GM18873 (cell line): ENCODE results near the gene GXYLT2.
"Not testable (repeated sequence)": the region's sequence is repeated elsewhere in the genome, so short reads cannot be mapped to it uniquely, and the experiment has no call there.

ENCODE experiments used
- ATAC-seq: cut with Tn5 transposase; IDR thresholded peaks from one replicate; pipeline ENCODE4 v1.9.1; 2021; ENCODE audit warnings: mild to moderate bottlenecking, moderate library complexity, moderate number of reproducible peaks; ENCODE audit not compliant: unreplicated experiment, low FRiP score

Gene GXYLT2

DNA sequence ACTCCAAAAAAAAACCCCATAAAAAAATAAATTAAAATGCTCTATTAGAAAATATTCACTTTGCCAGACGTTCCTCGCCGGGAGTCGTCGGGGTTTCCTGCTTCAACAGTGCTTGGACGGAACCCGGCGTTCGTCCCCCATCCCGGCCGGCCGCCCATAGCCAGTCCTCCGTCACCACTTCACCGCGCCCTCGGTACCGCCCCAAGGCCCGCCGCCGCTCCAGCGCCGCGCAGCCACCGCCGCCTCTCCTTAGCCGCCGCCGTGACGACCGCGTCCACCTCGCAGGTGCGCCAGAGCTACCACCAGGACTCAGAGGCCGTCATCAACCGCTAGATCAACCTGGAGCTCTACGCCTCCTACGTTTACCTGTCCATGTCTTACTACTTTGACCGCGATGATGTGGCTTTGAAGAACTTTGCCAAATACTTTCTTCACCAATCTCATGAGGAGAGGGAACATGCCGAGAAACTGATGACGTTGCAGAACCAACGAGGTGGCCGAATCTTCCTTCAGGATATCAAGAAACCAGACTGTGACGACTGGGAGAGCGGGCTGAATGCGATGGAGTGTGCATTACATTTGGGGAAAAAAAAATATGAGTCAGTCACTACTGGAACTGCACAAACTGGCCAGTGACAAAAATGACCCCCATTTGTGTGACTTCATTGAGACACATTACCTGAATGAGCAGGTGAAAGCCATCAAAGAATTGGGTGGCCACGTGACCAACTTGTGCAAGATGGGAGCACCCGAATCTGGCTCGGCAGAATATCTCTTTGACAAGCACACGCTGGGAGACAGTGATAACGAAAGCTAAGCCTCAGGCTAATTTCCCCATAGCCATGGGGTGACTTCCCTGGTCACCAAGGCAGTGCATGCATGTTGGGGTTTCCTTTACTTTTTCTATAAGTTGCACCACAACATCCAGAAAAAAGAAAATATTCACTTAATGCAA lies 41.2 kb downstream of the GXYLT2 start:
- ATAC-seq = not testable (repeated sequence)

DNA sequence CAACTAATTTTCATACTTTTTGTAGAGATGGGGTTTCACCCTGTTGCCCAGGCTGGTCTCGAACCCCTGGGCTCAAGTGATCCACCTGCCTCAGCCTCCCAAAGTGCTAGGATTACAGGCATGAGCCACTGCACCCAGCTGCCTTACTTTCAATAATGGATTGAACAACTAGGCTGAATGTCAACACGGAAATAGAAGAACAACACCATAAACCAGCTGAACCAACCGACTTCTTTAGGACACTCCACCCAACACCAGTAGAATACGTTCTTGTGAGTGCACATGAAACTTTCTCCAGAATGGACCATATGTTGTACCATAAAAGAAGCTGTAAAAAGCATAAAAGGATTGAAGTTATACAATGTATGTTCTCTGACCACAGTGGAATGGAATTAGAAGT lies 42.9 kb downstream of the GXYLT2 start:
- ATAC-seq = no peak

DNA sequence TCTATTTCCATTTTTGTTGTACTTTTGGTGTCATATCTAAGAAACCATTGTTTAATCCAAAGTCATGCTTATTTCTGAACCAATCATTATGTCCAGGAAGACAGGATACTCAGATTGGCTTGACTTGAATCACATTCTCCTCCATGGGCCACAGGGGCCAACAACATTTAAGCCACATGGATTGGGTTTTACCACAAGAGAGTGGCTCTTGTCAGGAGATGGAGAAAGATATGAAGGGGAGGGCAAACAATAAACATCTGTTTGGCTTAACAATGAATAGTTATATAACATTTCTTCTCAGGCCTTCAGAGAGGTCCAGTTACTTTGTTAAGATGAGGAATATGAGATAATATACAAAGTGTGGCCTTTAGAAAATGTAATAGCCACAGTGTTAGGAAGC lies 44.6 kb downstream of the GXYLT2 start:
- ATAC-seq = no peak

DNA sequence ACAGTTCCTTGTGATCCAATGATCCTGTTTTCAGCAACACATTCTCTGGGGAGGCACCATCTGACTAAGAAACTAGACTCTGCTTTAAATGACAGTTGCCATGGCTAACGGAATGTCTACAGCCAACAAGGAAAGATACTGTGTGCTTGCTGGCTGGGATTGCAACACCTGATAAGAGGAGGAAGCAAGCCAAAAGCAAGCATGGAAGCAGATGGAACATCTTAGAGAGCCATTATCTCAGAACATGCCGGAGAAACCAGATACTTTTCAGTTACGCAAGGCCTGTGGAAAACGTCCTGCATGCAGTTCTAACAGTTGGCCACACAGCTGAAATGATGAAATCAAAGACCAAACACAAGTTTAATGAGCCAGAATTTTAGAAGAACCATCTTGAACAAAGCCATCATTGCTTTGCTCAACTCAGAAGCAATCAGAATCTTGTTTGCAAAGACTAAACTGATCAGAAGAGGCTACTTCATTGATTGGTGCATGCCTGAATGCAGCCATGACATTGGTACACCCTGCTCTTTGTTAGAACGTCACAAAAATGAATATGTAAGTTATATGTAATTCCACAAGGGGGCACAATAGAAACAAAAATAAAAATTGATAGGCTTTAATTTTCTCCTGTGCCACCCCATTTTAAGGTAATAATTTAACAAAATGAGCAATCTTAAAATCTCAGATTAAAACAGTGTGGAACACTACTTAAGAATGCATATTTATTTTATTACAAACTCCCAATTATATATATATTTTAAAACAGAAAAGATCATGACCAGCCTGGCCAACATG lies 50.8 kb downstream of the GXYLT2 start:
- ATAC-seq = no peak

DNA sequence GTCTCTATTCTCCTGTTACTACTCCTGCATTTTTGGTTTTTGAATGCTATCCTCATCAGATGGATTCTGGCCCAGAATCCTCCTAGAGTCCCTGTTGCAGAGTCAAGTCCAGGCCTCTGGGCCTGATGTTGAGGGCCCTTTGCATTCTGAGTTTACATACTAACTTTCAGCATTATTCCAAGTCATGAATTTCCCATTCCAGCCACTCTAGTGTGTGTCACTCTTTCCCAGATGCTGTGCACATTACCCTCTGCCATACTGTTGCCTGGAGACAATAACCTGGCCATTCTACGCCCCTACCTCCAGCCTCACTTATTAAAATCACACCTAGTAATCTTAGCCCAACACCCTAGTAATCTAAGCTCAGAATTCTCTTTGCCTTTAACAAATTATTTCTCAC lies 53.4 kb downstream of the GXYLT2 start:
- no peak for ATAC-seq

DNA sequence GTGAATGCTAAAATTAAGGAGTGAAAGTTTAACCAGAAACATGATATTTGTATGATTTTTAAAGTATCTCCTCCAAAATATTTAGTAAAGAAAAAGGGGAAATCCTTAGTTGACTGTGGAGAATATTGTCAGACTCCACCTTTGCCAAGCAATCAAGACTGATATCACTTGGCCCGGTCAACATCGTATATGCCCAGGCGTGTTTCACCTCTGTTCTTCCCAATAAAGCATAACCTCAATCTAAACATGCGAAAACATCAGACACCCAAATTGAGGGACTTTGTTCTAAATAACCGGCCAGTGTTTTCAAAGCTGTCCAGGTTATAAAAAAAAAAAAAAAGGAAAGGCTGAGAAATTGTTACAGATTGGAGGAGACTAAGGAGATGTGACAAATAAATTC lies 54.6 kb downstream of the GXYLT2 start:
- ATAC-seq = no peak

DNA sequence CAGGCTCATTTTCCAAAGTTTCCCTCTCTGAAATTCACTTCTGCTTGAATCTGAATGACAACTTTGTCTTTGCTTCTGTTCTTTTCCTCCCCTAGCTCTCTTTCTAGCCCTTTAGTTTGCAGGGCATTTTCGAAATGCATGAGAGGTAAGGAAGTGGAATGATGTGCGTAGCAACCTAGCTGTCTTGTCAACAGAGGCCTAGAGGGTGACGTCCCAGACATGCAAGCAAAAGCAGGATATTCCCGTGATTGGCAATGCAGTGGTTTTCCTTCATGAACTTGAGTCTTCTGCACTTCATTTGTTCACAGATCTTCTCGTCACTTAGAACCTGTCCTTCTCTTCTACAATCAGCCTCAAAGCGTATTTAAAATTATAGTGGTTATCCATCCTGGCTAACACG lies 56.9 kb downstream of the GXYLT2 start:
- no peak for ATAC-seq

DNA sequence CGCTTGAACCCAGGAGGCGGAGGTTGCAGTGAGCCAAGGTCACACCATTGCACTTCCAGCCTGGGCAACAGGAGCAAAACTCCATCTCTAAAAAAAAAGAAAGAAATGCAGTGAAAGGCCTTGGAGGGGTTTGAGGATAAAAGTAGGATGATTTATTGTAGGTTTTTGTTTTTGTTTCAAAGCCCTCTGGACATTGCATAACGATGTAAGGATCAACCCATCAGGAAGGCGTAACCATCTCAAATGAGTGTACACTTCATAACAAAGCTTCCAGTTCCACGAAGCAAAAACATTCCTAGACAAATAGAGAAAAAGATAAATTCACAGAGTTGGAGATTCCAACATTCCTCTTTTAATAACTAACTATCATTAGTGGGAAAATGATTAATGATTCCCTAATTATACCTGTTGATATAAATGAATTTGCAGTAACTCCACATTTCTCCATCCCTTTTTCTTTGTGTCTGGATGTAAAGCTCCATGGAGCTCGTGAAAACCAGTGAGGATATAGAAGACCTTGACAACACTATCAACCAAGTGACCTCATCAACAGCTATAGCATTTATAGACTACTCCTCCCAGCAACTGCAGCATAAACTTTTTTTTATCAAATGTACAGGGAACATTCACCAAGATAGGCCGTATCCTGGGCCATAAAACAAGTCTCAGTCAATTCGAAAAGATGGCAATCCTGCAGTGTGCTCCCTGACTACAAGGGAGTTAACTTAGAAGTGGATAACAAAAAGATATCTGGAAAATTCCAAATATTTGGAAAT lies 60.1 kb downstream of the GXYLT2 start:
- no peak for ATAC-seq

DNA sequence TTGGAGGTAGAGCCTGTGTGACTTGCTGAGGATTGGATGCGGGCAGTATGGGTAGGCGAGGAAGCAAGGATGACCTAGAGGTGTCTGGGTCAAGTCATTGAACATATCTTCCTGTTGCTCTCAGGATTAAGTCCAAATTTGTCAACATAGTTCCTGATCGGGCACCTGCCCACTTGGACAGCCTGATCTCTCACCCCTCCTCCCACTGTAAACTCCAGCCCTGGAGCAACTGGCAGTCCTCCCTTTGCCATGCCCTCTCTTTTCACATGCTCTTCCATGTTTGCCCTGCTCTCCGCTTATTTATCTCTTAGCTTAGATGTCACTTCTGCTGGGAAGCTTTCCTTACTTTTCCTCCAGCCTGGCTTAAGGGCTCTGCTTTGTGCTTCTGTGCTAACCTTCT lies 61.2 kb downstream of the GXYLT2 start:
- no peak for ATAC-seq

DNA sequence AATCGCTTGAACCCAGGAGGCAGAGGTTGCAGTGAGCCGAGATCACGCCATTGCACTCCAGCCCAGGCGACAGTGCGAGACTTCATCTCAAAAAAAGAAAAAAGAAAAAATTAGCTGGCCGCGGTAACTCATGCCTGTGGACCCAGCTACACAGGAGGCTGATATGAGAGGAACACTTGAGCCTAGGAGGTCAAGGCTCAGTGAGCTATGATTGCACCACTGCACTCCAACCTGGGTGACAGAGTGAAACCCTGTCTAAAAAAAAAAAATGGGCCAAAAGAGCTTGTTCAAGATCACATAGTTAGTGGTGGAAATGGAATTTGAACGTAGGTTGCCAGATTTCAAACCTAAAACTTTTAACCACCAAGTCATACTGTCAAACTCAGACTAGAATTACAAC lies 62.5 kb downstream of the GXYLT2 start:
- ATAC-seq = no peak

DNA sequence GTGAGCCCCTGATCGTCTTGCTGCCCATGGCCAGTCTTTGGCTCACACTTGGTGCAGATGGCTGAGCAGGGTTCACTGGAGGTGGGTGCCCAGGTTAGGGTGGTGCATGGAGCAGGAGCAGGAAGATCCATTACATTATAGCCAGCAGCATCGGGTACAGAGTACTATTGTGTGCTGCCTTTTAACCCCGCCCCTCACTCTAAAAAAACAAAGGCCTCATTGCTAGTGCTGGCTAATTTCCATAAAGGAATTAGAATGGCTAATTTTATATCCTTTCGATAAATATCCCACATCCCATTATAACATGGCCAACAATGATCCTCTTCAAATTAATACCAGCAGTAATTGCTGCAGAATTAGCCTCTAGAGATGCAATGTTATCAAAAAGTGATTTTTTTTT lies 63.0 kb downstream of the GXYLT2 start:
- ATAC-seq = no peak

DNA sequence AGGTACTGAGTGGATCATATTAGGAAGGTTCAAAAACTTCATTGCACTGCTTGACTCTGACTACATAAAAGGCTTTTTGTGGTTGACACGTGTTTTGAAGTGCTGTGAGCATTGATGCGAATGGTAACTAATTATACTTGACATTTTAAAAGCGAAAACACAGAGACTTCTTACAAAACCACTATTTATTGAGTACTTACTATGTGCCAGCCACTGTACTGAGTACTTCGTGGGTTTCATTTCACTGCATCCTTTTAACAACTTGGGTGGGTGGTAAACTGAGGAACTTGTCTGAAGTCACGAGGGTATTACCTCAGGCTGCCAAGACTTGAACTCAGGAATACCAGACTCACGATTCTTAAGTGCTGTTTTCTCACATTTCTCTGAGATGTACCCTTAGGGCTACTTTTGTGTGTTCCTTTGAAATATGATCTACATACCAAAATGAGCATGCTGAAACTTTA lies 63.4 kb downstream of the GXYLT2 start:
- ATAC-seq = no peak

DNA sequence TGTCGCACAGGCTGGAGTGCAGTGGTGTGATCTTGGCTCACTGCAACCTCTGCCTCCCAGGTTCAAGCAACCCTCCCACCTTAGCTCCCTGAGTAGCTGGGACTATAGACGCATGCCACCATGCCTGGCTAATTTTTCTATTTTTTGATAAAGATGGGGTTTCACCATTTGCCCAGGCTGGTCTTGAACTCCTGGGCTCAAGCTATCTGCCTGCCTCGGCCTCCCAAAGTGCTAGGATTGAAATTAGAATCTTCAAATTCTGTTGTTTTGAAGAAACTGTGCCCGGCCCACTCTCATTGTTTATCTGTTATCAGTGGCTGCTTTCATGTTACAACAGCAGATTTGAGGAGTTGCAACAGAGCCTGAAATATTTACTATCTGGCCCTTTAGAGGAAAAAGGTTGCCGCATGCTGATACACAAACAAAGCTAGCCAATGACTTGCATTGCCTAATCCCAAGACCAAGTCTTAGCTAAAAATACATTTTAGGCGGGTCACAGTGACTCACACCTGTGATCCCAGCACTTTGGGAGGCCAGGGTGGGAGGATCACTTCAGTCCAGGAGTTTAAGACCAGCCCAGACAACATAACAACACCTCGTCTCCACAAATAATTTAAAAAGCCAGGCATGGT lies 65.6 kb downstream of the GXYLT2 start:
- no peak for ATAC-seq

DNA sequence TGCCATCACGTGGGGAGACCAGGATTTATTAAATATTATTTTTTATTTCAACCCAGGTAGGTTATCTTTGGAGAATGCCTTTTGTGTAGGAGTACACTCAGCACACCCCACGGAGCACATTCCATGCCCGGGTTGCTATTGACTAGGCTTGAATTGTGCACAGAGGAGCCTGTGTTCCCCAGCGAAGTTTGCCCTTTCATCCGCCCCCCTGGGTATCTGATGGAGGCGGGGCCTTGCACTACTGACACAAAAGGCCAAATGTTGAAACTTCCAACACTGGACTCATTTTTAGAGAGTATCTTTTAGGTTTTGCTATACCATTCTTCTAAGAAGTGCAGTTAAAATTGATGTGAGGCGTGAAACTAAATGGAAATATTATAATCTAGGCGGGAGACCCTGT lies 69.5 kb downstream of the GXYLT2 start:
- ATAC-seq = no peak

DNA sequence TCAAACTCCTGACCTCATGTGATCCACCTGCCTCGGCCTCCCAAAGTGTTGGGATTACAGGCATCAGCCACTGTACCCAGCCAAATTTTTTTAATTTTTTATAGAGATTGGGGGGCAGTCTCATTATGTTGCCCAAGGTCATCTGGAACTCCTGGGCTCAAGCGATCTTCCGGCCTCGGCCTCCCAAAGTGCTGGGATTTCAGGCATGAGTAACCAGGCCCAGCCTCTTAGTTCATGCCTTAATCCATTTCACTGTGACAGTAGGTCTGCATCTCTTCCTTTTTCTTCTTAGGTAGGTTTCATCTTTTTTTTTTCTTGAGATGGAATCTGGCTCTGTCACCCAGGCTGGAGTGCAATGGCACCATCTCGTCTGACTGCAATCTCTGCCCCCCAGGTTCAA lies 71.5 kb downstream of the GXYLT2 start:
- ATAC-seq = no peak

DNA sequence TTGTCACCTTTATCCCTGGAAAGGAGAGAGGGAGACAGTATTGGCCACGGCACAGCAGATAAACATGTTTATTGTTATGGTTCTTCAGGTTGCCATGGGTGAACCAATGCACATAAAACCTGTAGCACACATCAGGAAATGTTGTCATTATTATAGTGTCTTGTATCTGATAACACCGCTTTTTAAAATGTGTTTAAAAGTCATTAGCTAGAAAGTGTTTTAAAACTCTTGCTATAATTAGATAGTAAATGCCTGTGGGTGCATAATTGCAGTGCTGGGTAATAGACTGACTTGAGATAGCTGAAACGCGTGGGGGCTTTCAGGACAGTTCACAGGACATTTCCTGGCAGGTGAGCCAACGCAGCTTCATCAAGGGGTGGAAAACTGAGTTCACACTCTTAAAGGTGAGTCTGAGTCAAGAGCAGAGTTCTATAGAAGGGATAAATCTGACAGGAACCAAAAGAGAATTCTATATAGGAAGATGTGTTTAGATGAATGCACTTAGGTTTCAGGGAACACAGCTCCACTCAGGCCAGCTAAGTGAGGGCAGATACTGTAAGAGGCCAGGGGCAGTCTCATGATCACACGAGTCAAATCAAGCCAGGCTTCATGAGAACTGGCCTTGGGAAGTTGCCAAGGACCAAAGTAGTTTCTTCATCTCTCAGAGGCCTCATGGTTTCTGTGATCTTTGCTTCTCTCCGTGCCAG lies 73.1 kb downstream of the GXYLT2 start:
- no peak for ATAC-seq

DNA sequence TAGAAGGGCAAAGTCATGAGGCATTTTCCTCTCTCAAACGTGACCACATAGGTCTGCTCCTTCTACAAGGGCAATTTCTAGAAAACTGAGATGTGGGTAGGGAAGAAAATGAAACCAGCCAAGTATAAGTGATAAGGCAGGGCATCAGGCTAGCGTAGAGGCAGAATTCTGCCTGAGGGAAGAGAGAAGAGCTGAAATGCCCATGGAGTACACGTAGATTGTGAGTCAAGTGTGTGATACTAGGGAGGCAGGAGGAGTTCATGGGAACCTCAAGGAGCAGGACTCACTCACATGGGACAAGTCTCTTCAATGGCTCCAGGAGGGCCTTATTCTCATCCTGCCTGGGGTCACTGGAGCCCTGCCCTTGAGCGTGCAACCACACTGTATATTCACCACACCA lies 73.9 kb downstream of the GXYLT2 start:
- ATAC-seq = no peak

DNA sequence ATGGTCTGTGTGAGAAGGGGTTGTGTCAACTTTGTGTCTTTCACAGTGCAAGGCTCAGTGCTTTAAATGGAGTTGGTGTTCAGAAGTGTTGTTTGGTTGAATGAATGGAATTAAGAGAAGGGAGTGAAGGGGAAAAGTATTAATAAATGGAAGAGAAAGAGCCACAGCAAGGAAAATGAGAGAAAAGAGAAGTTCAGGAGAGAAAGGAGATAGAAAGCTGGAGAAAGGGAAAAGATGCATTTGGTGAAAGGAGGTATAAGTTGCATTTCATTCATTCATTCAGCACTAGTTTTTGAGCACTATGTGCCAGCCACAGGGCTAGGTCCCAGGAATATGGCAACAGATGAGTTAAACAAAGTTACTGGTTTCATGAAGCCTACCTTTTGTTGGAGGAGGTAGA lies 74.5 kb downstream of the GXYLT2 start:
- ATAC-seq = no peak

DNA sequence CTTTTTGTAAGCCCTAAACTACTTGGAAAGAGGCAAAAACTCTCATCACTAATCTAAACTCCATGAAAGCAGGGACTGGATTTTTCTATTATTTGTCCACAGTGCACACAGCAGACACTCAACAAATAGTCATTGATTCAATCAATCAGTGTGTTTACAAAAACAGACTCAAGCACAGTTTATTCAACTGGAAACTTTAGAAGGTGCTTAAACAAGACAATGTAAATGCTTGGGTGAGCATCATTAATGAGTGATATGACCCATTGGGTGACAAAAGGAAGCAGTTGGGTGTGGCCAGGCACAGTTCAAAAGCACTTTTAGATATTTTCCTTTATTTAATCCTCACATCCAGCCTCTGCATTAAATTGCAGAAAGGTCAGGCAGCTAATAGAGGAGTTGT lies 76.8 kb downstream of the GXYLT2 start:
- ATAC-seq = no peak

DNA sequence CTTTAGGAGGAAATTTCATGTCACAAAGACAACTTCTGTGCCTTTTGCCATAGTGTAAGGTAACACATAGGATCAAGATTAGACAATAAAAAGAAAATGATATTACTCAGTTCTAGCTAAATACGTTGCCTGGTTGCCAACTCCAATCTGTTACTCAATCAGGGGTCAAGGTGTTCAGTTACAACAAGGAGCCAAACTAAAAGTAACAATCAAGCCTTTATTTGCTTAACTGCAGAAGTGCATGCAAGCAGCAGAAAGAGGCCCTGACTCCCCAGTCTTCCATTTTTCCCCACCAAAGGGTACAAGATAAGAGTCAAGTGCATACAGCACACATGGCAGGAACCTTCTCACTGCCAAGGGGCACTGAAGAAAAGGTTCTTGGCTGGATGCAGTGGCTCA lies 80.4 kb downstream of the GXYLT2 start:
- no peak for ATAC-seq
